ENCODE measurements around the gene CD8B.
"Not testable (repeated sequence)": the region's sequence is repeated elsewhere in the genome, so short reads cannot be mapped to it uniquely, and the experiment has no call there.

CD8B gene
- total RNA-seq = 0 to 2.1 (median 0) reads per million in 17 experiments

GRCh38 chr2:86861628-86862379 is at the start of gene CD8B:
Gene CD8B, minus strand, starts transcription at chr2:86861886. Its CDS starts 21 bp downstream, at chr2:86861865.
- not testable (repeated sequence) for DNase-seq

GRCh38 chr2:86905868-86906267 is 44.2 kb upstream of the CD8B start:
- DNase-seq = not testable (repeated sequence)

GRCh38 chr2:86900687-86901086 is 39.0 kb upstream of the CD8B start:
- peak in 1 of 4 experiments; percentile 6 for DNase-seq

GRCh38 chr2:86886026-86886425 is 24.3 kb upstream of the CD8B start:
- not testable (repeated sequence) for DNase-seq

- DNase-seq = not testable (repeated sequence)
Measured at GRCh38 chr2:86882865-86883264, 21.2 kb upstream of the CD8B start.

GRCh38 chr2:86882118-86882665 is 20.5 kb upstream of the CD8B start:
- not testable (repeated sequence) for DNase-seq

GRCh38 chr2:86878986-86879385 is 17.3 kb upstream of the CD8B start:
- DNase-seq = not testable (repeated sequence)

- DNase-seq = not testable (repeated sequence)
Measured at GRCh38 chr2:86870941-86871340, 9.3 kb upstream of the CD8B start.

GRCh38 chr2:86868895-86869468 is 7.3 kb upstream of the CD8B start:
- DNase-seq = not testable (repeated sequence)

- not testable (repeated sequence) for DNase-seq
Measured at GRCh38 chr2:86862380-86862703, 656 bp upstream of the CD8B start.

GRCh38 chr2:86861175-86861574 is 511 bp downstream of the CD8B start:
- DNase-seq = not testable (repeated sequence)

- not testable (repeated sequence) for DNase-seq
Measured at GRCh38 chr2:86860573-86860972, 1.1 kb downstream of the CD8B start.

- DNase-seq = not testable (repeated sequence)
Measured at GRCh38 chr2:86857688-86858087, 4.0 kb downstream of the CD8B start.

- DNase-seq = not testable (repeated sequence)
Measured at GRCh38 chr2:86856498-86856897, 5.2 kb downstream of the CD8B start.

GRCh38 chr2:86855981-86856380 is 5.7 kb downstream of the CD8B start:
- not testable (repeated sequence) for DNase-seq

GRCh38 chr2:86851581-86851980 is 10.1 kb downstream of the CD8B start:
- not testable (repeated sequence) for DNase-seq

- not testable (repeated sequence) for DNase-seq
Measured at GRCh38 chr2:86842607-86843234, 19.0 kb downstream of the CD8B start.

- DNase-seq = not testable (repeated sequence)
Measured at GRCh38 chr2:86841330-86841729, 20.4 kb downstream of the CD8B start.

- DNase-seq = not testable (repeated sequence)
Measured at GRCh38 chr2:86839871-86840548, 21.7 kb downstream of the CD8B start.

GRCh38 chr2:86839455-86839854 is 22.2 kb downstream of the CD8B start:
- not testable (repeated sequence) for DNase-seq

GRCh38 chr2:86837714-86838113 is 24.0 kb downstream of the CD8B start:
- DNase-seq = peak in 2 of 4 experiments; percentile 5 to 6

GRCh38 chr2:86836915-86837695 is 24.6 kb downstream of the CD8B start:
- DNase-seq = peak; percentile 84 to 91 (median 88)

Data from suppressor macrophage (primary cell).